ENCODE measurements around the gene SSNA1.
A peak's percentile ranks its signal among the peaks of the same experiment; 100 is the strongest.

The SSNA1 gene

DNA sequence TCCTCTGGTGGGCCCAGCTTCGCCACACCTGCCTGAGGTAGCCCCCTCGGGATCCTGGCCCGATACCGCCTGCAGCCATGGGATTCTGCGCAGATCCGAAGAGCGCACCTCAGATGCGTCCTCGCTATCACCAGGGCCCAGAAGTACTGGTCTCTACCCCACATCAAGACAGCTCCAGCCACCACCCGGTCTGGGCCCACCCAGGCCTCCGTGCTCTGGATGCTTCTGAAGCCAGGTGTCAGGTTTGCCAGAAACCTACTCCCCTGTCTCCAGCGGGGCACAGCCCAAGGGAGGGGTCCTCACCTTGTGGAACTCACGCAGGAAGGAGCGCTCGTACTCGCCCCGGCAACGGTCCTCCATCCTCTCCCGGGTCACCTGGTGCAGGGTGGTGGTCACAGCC is 2.6 kb upstream of the SSNA1 start:
- no peak for DNase-seq

GRCh38 chr9:137186385-137186784 is 2.1 kb upstream of the SSNA1 start:
- no peak for DNase-seq

- no peak for DNase-seq
These were observed 1.1 kb upstream of the SSNA1 start for GRCh38 chr9:137187386-137187785.

DNA sequence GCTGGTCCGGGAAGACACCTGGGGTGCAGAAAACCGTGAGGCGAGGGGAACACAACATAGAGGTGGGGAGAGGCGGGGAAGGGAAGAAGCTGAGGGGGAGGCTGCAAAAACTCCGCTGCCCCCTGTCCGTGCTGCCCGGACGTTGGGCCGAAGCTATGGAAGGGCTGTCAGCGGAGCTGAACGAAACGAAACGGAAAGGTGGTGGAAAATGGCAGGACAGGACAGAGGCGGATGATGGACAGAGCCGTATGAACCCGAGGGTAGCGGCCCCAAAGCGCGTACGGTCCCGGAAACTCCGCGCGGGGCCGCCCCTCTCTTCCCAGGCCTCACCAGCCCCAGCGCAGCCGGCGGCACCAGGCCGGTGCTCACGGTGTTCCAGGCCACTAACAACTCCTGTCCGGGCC is 388 bp upstream of the SSNA1 start:
- DNase-seq = no peak

DNA sequence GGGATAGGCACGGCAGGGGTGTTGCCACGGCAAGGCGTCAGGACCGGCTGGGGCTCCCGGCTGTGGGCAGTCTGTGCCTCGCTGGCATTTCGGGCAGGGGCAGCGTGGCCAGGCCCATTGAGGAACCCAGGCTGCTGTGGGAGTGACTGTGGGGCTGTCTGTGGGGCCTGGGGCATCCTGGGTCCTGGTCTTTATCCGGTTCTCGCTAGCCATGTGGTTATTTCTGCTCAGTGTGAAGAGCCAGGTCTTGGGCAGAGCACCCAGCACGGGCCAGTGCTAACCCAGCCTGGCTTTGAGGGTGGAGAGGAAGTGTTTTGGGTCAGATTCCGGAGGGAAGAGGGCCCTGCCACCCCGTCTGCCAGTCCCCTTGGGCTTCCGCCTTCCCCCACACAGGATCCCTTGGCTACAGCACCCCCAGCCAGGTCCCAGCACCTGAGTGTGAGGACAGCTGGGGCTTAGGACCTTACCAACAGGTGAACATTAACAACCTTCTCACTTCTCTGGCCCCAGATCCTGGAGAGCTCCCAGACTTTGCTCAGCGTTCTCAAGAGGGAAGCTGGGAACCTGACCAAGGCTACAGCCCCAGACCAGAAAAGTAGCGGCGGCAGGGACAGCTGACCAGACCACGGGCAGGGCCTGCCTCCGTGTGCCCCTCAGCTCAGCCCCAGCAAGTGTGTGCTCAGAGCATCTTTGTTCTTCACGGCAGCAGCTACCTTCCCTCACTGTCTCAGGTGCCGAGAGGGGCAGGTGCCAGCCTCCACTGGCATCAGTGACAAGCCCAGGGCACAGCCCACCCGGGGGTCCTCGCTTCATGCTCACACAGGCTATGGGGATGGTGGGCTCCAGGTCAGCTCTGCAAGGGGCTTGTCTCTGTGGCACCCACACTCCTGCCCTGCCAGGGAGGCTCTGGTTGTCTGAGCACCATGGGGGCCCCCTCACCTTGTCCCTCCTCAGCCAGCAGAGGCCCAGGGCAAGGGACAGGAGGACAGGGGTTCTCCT is 1.1 kb downstream of the SSNA1 start:
- no peak for DNase-seq

DNA sequence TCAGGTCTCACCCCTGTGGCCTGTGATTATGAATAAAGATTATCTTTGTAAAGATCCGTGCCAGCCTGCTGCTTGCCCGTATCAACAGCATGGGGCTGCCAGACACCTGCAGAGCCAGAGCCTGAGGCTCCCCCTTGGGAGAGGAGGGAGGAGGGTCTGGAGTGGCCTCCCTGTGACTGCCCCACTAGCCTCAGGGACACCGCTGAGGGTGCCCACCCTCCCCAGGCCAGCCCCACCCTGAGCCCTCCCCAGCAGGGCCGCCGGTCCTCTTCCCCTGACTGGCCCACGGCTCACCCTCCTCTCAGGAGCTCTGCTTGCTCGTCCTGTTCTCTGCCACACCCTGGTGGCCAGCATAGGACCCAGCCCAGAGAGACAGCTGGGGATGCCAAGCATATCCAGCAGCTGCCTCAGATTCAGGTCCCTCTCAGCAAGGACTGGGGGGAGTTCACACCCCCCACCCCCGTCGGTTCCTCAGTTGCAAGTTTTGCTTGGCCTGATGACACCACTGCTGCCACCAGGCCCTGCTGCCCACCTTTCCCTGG is 1.9 kb downstream of the SSNA1 start:
- DNase-seq = no peak

DNA sequence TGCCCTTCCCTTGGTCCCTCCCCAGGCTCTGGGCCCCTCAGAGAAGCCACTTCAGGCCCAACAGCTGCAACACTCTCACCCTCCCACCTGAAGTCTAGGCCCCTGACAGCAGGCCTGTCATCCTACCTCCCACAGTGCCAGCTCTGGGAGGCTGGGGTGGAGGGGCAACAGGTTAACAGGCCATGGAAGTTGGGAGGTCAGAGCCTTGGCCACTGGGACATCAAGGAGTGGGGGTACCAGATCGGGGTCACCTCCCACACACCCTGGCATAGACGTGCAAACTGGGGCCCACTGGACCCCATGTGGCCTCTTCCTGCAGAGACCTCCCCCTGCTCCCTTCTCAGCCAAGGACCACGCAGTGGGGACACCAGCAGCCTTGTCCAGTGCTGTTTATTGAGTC is 2.8 kb downstream of the SSNA1 start:
- no peak for DNase-seq

- no peak for DNase-seq
These were observed 3.4 kb downstream of the SSNA1 start for GRCh38 chr9:137191691-137192447.

DNA sequence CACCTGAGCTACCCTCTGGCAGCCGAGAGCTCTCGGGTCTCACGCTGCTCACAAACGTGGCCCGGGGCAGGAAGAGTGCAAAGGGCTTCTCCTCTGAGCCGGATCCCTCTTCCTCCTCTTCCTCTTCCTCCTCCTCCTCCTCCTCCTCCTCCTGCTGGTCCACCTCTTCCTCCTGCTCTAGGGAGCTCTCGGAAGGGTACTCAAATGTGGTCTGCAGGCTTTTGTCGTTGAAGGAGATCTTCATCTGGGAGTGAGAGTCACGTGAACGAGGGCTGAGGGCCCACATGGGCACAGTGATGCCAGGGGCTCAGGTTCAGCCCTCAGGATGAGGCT is 3.9 kb downstream of the SSNA1 start:
- no peak for DNase-seq

GRCh38 chr9:137192859-137193258 is 4.4 kb downstream of the SSNA1 start:
- peak; percentile 44 for DNase-seq

- DNase-seq = no peak
These were observed 5.3 kb downstream of the SSNA1 start for GRCh38 chr9:137193771-137194170.

- no peak for DNase-seq
These were observed 5.9 kb downstream of the SSNA1 start for GRCh38 chr9:137194388-137194787.

GRCh38 chr9:137194909-137195308 is 6.4 kb downstream of the SSNA1 start:
- DNase-seq = peak; percentile 84

GRCh38 chr9:137195525-137196220 is 7.2 kb downstream of the SSNA1 start:
- peak; percentile 99 for DNase-seq

DNA sequence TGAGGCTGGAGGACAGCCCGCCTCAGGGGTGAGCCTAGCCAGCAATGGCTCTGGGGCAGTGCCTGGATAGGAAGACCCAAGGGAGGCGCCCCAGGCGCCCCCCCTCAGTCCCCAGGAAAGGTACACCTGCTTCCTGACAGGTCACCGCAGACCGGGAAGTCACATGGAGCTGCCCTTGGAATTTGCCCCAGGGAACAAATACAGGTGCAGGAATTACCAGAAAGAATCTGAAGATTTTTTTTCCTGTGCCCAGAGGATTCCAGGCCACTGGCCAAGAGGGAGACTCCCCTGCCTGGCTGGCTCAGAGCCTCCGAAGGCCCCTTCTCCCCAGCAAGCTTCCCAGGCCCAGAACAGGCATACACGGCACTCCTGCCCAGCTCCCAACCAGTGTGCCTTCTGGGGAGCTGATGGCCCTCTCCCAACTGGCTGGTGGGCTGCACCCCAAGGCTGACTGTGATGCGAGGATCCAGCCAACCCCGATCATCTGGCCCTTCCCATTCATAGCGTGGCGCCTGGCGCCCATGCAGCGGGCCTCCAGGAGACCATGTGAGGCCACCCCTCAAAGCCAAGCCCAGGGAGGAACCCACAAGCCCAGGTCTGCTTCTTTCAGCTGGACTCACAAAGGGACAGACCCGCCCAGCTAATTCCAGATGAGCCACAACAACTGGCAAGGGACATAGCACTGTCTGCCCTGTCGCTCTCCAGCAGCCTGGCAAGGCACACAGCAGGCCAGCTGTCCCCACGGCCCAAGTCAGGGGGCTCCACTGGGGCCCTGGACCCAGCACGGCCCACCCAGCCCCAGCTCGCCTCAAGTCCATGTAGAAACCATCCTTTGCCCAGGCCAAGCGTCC is 9.8 kb downstream of the SSNA1 start:
- no peak for DNase-seq

DNA sequence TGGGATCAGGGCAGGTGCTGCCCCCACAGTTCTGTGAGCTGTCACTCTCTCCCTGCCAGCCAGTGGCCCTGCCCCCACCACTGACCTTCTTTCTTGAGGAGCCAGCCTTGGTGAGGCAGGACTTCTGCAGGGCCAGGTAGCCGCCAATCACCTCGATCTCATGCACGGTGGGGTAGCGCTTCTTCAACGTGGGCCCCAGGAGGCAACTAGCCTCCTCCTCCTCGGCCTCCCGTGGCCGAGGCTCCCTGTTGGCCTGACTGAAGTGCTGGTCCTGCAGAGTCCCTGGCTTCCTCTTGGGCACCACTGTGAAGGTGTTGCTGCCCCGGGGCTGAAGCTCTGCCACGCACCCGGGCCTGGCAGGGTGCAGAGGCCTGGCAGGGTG is 10.4 kb downstream of the SSNA1 start:
- no peak for DNase-seq

DNA sequence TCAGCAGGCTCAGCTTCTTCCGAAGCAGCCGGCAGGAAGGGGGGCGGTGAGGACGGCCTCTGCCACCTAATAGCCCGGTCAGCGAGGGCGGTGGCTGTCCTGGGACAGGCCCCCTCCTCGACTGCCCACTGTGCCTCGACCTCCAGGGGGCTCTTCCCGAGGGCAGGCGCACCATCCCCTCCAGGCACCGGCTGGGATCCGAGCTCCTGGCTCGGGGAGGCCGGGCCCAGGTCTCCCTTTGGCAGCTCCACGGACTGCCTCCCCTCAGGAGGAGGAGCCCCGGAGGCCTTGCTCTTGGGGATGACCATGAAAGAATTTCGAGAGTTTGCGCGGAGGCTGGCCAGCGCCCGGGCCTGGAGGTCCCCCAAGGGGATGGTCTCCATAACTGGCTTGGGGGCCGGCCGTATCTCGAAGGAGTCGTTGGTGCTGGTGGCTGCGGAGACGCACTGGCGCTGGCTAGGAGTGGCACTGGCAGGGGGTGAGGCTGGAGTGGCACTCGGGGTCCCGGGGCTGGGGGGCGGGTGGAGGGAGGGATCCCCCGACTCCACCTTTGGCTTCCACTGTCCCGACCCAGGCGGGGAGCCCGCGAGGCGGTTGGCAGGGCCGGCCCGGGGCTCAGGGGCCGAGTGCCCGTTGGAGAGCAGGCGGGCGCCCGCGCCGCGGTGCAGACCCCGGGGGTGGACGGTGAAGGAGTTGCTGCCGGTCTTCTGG is 11.1 kb downstream of the SSNA1 start:
- DNase-seq = no peak

- peak; percentile 100 for DNase-seq
These were observed 12.1 kb downstream of the SSNA1 start, which contains the start of gene TPRN for GRCh38 chr9:137200311-137201204. Gene TPRN, minus strand, starts transcription at chr9:137200741. Its CDS starts 30 bp downstream, at chr9:137200711.

- no peak for DNase-seq
These were observed 12.9 kb downstream of the SSNA1 start for GRCh38 chr9:137201205-137201868.

GRCh38 chr9:137202966-137203365 is 14.5 kb downstream of the SSNA1 start:
- no peak for DNase-seq

All from NCI-H69 (cell line).